PC-9 (cell line): Measurements from ENCODE around the gene NARS2.

Source experiments
- CTCF ChIP-seq: fragments of 200-600 bp; sonication (generic); conservative IDR thresholded peaks from 2 replicates; pipeline ENCODE4 v1.6.1; 2017; ENCODE audit warnings: mixed run types, antibody characterized with exemption, mild to moderate bottlenecking, moderate library complexity
- EZH2 ChIP-seq: fragments of 200-600 bp; sonication (generic); IDR thresholded peaks from 2 replicates; pipeline ENCODE4 v1.8.0; 2017; ENCODE audit warnings: antibody characterized with exemption, low read depth

- no peak for TF ChIP-seq CTCF
- TF ChIP-seq EZH2, result no peak
These were observed 150.1 kb downstream of the NARS2 start for GRCh38 chr11:78424334-78425270.
